GM21526 (cell line): ENCODE data around the gene ARPP21.
"Not testable (repeated sequence)": the region's sequence is repeated elsewhere in the genome, so short reads cannot be mapped to it uniquely, and the experiment has no call there.

Source experiments
- ATAC-seq: cut with Tn5 transposase; IDR thresholded peaks from one replicate; pipeline ENCODE4 v1.9.1; 2021; ENCODE audit warnings: moderate library complexity; ENCODE audit not compliant: unreplicated experiment, low FRiP score

ARPP21 gene

GRCh38 chr3:35639254-35640186 is at the start of gene ARPP21:
ARPP21 (plus strand) TSS chr3:35639525; CDS start chr3:35681752, 42,227 bp downstream.
- peak; percentile 47 for ATAC-seq

- peak; percentile 60 for ATAC-seq
These were observed 46.6 kb upstream of the ARPP21 start for GRCh38 chr3:35592589-35593295.

GRCh38 chr3:35594739-35595138 is 44.6 kb upstream of the ARPP21 start:
- no peak for ATAC-seq

GRCh38 chr3:35596335-35596995 is 42.9 kb upstream of the ARPP21 start:
- ATAC-seq: no peak

GRCh38 chr3:35597490-35597889 is 41.8 kb upstream of the ARPP21 start:
- no peak for ATAC-seq

GRCh38 chr3:35598804-35599203 is 40.5 kb upstream of the ARPP21 start:
- ATAC-seq: no peak

GRCh38 chr3:35601959-35602358 is 37.4 kb upstream of the ARPP21 start:
- no peak for ATAC-seq

GRCh38 chr3:35602395-35602936 is 36.9 kb upstream of the ARPP21 start:
- ATAC-seq: no peak

- ATAC-seq: no peak
These were observed 23.0 kb upstream of the ARPP21 start for GRCh38 chr3:35616346-35616745.

GRCh38 chr3:35617370-35617769 is 22.0 kb upstream of the ARPP21 start:
- ATAC-seq: peak; percentile 52

- not testable (repeated sequence) for ATAC-seq
These were observed 19.1 kb upstream of the ARPP21 start for GRCh38 chr3:35620238-35620637.

GRCh38 chr3:35624698-35625097 is 14.6 kb upstream of the ARPP21 start:
- no peak for ATAC-seq

- ATAC-seq: no peak
These were observed 5.8 kb upstream of the ARPP21 start for GRCh38 chr3:35633332-35634124.

GRCh38 chr3:35635407-35635806 is 3.9 kb upstream of the ARPP21 start:
- ATAC-seq: no peak

- ATAC-seq: no peak
These were observed 3.2 kb upstream of the ARPP21 start for GRCh38 chr3:35635926-35636683.

GRCh38 chr3:35638251-35638979 is 910 bp upstream of the ARPP21 start:
- no peak for ATAC-seq

- no peak for ATAC-seq
These were observed 408 bp upstream of the ARPP21 start for GRCh38 chr3:35638980-35639253.

GRCh38 chr3:35640190-35641165 is 1.2 kb downstream of the ARPP21 start:
- no peak for ATAC-seq
